ENCODE measurements around the gene WDR64.

Gene WDR64

DNA sequence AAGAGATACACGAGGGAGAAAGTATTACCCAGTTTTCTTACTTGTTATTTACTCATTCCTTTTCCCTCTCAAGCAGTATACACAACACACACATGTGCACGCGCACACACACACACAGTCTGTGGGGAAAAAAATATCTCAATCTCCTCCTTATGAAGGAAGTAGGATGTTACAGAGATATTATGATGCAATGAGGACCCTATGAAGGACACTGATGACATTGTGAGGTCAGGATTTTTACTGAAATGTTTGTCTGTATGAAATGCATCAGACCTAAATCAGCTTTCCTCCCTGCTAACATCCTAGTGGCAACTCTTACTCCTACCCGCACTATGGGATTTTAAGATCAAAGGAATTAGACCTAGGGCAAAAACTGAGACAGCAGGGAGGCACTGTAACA lies at the start of gene WDR64:
TSS of gene WDR64 (plus strand) at position 270 of the 400 bp plus-strand sequence. CDS start 204 bp downstream, outside the sequence.
- DNase-seq: no peak

DNA sequence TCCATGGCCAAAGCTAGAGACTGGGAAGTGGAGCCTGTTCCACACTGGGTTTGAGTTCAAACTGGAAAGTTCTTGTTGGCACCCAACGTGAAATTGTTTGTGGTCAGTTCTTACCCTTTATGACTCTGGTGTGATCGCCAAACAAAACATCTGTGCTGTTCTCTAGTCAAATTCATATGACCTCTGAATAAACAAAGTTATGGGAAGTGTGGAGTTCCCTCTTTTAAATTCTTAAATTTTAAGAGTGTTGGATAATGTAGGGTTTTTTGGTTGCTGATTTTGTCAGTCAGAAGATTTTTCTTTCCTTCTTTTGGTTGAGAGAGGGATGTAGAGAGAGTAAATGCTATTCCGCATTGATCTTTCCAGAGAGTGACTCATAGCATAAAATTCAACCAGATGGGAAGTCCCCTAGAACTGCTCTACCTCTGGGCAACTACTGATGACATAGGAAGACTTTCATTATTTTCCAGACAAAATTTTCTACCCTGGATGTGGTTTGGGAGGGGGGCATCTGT lies 48.3 kb upstream of the WDR64 start:
- no peak for DNase-seq

DNA sequence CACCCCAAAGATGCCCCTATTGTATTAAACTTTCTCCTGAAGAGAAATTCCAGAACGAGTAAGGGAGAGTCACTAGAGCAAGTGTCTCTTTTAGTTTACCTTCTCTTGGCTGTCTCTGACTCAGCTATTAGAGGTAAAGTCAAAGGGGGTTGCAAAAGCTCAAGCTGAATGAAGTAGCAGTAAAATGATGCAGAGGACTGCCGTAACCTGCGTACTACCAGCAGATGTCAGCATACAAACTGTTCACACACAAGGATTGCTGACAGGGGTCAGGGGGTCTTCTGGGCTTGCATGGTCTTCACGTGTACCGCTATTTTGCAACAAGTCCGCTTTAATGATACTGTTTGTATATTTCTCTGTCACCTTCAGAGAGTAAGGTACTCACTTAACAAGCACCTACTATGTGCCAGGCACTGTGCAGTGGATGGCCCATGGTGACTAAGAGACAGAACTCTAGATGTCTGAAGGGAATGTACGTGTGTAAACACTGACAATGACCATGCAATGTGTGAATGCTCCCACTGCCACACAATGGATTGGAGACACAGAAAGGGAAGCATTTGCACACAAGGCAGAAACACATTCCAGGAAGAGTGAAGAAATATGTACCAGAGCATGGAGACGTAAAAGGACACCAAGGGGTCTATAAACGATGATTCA lies 46.8 kb upstream of the WDR64 start:
- DNase-seq: no peak

DNA sequence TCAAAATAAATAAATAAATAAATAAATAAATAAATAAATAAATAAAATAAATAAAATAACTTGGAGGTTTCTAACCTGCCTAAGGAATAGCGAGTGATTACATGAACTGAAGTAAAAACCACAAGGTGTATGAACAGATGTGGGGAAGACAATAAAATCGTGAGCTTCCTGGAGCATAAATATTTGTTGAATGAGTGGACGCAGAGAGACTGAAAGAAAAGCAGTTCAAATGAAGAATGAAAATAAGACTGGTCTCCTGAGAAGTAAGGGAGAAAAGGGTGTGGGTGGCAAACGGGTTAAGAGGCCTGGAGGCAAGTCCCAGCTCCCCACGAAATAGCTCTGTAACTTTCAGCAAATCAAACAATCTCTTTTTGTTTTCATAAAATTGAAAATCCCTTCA lies 45.5 kb upstream of the WDR64 start:
- no peak for DNase-seq

DNA sequence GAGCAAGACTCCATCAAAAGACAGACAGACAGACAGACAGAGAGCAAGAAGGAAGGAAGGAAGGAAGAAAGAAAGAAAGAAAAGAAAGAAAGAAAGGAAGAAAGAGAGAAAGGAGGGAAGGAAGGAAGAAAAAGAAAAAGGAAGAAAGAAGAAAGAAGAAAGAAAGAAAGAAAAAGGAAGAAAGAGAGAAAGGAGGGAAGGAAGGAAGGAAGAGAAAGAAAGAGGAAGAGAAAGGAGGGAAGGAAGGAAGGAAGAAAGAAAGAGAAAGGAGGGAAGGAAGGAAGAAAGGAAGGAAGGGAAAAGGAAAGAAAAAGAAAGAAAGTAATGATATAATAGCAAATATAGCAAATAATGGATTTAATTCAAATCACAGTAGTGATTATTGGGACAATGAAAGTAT lies 44.6 kb upstream of the WDR64 start:
- no peak for DNase-seq

DNA sequence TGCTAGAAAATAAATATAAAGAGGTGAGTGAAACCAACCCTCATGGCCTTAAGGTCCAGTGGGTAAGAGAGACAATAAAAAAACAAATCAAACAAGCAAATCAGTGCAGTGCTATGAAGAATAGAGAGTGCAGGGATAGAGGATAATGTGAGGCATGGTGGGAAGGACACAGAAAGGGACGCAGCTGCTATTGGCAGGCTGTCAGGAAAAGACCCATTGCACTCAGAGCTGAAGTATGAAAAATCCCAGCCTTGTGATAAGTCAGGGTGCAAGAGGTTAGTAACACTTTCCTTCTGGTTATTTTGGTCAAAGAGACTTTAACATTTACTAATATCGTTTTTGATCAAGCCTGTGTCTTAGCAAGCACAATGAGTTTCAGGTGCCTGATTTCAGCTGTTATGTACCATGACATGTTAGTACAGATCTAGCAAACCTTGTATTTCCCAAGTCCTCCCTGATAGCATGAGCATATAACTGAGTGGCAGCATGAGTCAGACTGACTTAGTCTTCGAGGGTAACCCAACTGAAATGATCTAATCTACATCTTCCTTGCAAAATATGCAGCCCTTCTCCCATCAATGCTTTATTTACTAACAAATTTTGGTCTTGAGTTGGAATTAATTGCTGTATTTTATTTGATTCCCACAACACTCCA lies 43.6 kb upstream of the WDR64 start:
- DNase-seq: no peak

DNA sequence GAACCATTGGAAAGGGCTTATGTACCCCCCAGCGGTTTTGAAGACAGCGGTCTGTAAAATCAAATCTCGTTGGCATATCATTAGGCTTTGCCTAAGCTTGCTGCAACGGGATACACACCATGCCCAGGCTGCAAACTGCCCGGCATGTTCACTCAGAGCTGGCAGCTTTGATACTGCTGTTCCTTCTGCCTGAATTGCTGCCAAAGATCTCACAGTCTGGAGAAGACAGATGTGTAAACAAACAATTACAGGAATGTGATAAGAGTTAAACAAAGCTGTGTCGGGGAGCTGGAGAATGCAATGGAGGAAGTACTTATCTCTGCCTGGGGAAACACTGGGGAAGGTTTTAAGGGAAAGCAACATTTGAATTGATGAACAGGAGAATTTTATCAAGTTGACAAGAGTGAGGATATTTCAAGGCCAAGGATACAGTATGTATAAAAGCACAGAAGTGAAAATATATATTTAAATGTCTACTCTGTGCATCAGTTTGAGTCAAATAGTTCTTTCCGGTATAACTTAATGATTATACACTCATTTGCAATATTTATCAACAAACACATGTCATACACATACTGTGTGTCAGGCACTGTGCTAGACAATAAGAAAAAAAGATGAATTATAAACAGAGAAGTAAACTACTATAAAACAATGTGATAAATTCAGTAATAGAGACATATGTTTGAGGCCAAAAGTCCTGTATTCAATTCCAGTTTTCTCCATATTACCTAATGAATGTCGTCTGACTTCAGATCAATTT lies 41.8 kb upstream of the WDR64 start:
- DNase-seq: no peak

DNA sequence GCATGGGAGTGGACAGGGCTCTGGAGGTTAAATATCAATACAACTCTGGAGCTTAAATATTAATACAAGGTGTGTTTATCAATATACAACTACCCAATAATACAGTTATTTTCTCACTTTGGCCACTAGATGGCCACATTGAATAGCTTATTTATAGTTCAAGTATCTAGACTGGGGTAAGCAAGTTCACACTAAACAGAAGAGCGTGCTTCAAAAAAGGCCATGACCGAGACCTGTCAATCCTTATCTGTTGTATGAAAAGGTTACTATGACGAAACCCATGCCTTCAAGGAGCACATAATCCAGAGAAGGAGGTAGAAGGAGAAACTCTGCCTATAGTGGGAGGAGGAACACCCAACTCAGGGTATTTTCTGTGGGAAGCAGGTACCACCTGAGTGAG lies 41.0 kb upstream of the WDR64 start:
- DNase-seq: peak; percentile 67

DNA sequence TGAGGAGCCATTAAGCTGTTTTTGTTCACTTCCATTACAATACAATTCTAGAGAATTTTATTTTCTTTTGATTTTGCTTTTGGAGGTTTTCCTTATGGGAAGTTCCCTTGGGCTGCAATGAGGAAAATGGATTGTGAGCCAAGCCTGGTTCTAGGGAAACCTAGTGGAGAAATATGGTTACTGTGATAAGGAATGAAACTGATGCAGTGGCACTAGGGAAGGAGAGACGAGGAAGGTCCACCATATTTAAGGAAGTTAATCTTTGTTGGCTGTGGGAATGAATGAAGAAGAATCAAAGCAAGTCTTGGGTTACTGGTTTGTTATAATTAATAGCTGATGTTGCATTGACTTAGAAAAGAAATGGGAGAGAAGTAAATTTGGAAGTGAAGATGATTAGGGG lies 40.3 kb upstream of the WDR64 start:
- no peak for DNase-seq

DNA sequence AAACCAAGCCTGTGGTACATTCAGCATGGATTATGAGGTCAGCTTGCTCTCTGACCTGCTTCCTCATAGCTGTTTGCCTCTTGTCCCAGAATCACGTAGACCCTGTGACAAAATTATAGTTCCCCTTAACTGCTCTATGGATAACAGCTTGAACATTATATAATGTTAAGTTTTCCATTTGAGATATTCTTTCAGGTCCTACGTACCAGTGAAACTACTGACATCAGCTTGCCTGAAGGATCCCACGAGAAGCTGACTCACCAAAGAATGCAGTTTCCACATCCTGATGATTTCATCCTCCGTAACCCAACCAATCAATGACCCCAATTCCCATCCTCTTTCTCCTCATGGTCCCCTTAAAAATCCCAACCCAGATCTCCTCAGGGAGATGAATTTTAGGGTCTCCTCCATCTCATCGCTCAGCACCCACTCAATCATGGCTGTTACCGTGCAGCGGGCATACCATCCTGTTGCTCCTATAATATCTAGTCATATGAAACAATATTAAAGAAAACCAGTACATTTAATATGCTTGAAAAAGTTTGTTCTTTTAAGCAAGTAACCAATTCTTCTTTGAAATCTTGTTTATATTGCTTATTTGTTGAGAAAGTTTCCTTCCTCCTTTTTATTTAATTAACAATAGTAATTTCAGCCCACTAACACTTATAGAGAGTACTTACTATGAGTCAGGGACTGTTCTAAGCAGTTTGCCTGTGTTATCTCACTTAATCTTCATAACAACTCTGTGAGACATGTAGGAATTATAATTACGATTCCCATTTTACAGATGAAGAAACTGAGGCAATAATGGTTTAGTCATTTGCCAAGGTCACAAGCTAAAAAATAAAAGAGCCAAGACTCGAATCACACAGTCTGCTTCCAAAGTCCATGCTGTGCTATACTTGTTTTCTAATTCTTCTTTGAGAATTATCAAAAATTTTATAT lies 39.3 kb upstream of the WDR64 start:
- DNase-seq: no peak

DNA sequence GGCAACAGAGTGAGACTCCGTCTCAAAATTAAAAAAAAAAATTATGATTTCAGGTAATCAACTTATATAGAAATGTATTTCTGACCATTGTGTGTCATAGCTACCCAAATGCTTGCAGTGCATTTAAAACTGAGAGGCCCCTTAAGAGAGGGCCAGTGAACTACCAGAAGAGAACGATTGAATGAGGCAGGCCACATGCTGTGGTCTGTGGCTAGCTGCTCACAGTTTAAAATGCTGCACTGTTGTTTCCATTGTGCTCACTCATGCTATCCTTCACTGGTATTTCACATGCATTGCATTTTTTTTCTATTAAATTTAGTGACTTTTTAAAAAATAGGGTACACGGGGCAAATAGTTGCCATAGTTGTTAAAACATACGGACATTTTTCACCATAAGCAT lies 37.9 kb upstream of the WDR64 start:
- DNase-seq: no peak

DNA sequence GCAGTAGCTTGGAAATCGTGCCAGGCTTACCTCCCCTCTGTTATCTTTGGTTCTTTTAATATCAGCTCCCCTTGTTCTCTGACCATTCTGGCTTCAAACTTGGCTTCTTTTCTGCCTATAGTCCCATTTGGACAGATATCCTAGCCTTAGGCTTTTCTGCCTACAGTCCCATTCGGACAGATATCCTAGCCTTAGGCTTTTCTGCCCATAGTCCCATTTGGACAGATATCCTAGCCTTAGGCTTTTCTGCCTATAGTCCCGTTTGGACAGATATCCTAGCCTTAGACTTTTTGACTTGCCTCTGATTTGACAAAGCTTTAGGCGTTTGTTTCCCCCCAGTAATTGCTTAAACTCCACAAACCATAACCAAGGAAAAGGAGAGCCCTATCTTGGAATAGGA lies 37.5 kb upstream of the WDR64 start:
- no peak for DNase-seq

DNA sequence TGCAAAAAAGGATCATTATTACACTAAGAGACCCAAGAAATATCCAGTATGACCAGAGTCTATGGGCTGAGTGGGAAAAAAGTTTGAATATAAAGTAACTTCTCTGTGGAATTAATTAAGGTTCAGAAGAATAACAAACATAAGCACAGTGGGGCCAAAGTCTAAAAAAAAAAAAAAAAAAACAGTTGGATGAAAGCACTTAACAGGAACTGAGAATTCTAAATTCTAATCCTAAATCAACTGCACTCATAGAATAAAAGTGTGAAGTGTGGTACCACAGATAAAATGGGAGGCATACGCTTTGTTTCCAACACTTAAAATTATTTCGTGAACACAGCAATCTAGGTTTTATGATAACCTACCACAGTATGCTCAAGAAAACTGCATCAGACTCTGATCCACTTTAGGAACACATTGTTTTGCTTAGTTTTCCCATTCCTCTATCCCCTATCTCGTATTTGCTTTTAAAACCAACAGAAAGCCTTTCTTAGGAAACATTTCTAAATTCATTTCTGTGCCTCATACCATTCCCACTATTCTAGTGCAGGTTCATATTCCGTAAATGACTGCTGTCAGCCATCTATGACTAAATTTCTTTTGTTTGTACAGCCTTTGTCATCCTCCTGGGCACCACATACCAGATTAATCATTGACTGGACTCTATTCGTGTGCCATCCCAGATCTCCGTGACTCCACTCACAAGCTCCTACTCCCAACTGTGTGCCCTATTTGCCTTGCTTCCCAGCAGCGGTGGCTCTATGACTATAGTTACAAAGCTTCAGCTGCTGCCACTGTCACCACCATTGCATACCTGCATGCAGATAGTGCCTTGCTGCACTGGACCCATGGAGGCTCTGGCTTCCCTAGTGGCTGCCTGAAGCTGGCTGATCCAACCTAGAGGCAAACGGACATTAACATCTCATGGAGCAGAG lies 36.8 kb upstream of the WDR64 start:
- no peak for DNase-seq

DNA sequence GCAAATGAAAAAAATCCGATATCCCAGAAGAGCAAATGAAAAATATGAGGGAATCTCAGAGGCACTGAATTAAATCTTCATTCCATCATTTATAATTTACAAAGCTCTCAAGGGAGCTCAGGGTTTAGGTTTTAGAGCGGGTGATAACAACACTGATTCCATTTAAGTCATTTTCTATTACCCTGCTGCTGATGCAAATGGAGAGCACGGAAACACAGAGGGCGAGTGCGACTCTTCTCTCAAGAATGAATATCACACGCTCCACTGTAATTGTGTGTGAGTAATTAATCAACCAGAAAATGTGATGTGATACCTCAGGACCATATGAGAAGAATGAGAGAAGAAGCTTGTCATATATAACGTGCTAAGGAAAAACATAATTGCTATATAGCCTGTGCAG lies 34.7 kb upstream of the WDR64 start:
- no peak for DNase-seq

DNA sequence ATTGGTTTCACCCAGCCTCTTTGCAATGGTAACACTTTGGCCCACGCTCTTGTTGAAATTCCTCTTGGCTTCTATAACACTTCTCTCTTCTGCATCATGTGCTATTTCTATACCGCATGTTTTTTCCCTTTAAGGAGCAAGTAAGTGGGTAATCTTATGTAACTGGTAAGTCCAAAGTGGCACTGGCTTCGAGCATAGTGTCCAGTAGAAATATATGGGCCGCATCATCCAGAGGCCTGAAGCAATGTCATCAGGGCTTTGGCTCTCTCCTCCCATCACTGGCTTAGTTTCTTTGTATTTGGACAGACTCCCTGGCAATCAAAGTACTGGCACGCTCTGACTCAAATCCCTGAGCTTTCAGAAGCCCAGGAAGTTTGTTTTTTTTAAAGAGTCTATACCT lies 29.4 kb upstream of the WDR64 start:
- DNase-seq: no peak

DNA sequence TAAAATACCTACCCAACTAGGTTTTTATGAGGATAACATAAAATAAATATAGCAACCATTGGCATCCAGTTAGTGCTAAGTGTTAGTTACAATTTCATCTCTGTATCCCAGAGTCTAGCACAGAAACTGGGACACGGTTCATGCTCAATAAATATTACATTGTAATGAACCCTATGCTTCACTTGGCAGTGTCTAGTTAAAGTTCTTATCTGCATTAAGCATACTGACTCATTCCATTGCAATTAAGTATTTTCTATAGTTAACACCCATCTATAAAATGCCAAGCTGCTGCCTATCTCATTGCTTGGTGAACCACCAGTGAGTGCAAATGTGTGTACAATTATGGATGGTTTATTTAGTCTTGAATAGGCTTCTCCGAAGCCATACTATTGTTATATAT lies 27.1 kb upstream of the WDR64 start:
- DNase-seq: no peak

DNA sequence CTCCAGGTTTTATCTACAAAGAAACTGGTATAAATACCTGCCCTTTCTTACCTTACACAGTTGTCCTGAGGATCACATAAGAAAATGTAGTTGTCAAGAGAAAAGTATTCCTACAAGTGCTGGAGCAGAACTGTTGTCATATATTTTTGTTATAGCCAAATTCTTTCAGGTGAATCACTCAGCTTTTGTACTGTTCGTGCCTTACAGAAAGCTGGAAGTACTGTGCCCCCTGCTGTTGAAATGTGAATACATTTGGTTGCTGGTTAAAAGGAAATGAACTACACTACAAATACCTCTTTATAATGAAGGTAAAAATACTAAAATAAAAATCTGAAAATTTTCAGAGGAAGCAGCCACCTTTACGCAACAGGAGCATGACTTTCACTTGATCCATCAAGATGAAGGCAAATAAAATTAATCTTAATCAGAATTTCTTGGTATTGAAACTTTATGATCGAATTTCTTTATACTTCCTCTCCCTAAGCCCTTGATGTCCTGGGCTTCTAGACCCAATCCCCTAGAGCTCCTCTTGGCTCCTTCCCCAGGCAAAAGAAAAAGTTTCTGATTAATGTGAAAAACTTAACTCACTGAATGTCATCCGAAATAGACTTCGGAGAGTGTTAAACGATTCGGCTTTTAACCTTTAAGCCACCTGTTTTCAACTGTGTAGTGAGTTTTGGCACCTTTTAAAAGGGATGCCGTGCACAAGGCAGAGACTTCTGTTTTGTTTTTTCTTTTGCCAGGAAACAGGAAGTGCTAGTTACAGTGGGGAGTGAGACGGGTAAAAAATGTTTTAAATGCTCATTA lies 24.4 kb upstream of the WDR64 start:
- DNase-seq: peak; percentile 60

DNA sequence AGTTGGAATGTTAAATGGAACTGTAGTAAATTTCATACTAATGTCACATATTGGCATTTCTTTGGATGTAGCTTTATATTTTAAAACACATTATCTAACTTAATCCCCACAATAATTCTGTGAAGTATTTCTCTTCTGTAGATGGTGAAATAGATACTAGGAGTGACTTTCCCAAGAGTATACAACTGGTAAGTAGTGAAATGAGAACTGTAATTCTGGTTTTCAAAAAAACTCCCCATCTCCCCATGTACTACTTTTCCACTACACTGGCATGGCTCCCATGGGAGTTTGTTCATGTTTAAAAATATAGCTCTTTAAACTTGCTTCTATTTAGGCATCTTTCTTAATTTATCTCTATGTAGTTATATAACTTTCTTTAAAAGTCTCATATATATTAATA lies 22.1 kb upstream of the WDR64 start:
- DNase-seq: no peak

DNA sequence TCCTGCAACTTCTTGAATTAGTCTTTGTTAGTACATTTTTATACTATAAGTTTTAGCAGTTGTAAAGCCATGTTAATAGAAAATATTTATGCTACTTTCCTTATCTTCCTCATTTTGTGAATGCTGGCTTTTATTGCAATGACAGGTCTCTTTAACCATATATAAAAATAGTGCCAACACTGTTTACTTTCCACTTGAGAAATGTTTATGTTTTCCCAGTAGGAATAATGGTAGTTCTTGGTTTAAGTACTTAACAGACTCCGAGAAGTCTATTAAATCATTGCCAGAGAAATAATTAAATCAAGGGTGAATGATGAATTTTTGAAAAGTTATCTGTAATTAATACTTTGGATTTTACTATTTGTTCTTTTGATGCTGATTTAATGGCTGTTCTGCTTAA lies 21.6 kb upstream of the WDR64 start:
- no peak for DNase-seq

DNA sequence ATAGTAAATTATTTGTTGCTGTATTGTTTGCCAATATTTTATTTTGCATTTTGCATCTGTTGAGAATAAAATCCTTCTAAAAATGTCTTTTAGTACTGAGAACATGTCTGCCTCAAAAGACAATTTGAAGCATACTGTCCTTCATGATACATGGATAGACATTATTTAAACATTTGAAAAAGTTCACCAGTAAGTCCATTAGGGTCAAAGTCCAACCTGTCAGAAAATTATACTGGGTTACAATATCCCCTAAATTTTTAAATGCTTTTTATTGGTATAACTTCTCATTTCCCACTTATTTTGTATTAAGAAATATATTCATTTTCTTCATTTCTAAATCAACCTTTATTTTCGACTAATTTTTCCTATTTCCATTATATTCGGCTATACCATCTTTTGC lies 21.2 kb upstream of the WDR64 start:
- no peak for DNase-seq

DNA sequence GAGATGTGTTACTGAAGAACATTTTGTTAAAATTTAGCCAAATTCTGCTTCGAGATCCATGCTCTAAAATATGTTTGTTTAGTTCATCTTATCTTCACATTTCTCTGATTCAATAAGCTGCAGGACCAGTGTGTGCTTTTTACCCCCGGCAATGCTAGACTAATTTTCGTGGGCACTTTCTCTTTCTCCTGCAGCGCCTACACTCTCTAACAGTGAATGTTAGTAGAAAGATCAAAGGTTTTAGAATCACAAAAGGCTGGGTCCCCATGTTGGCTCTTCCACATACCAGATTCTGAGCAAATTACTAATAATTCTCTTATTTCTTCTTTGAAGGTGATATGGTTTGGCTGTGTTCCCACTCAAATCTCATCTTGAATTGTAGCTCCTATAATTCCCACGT lies 20.4 kb upstream of the WDR64 start:
- DNase-seq: no peak

Data from activated CD4-positive, alpha-beta T cell treated with anti-CD3 and anti-CD28 coated beads, Interleukin-2, Interleukin-6, amounts not matched to agents 100 ng/mL and 50 ng/mL, durations not matched to agents 16 hours and 8 hours (primary cell).